Activated CD8-positive, alpha-beta memory T cell treated with anti-CD3 and anti-CD28 coated beads, Interleukin-2, amount 10 ng/mL, durations not matched to agents 7 days and 5 days (primary cell): ENCODE results near the gene HEY2. TPM values are rescaled to one million over a fixed set of nuclear protein-coding genes. Genes with fewer than 3 reads are reported as not detected.
"Not testable (repeated sequence)": the region's sequence is repeated elsewhere in the genome, so short reads cannot be mapped to it uniquely, and the experiment has no call there.

Experiments used
- ATAC-seq: fragments of 150-1000 bp; cut with Tn5 transposase; one replicate; pipeline ENCODE4 v1.10.0; 2021; ENCODE audit warnings: moderate library complexity
- CTCF ChIA-PET: fragments of 350-600 bp; sonication (Branson Sonifier 250); formaldehyde crosslinking; loops from one replicate; lab custom pipeline; 2021; ENCODE audit warnings: antibody characterized with exemption; lab: Charles Lee
- DNase-seq: peaks from one replicate; pipeline ENCODE4 v3.0.0-alpha.2; 2020
- H3K27ac Mint-ChIP-seq: one replicate; pipeline ENCODE4 v1.8.0; 2021; ENCODE audit warnings: mild to moderate bottlenecking, mixed read lengths
- H3K27me3 Mint-ChIP-seq: one replicate; pipeline ENCODE4 v1.8.0; 2021; ENCODE audit warnings: mixed read lengths
- H3K36me3 Mint-ChIP-seq: one replicate; pipeline ENCODE4 v1.8.0; 2021; ENCODE audit warnings: mild to moderate bottlenecking, mixed read lengths
- H3K4me1 Mint-ChIP-seq: one replicate; pipeline ENCODE4 v1.8.0; 2021; ENCODE audit warnings: mixed read lengths
- H3K4me3 Mint-ChIP-seq: one replicate; pipeline ENCODE4 v1.8.0; 2021; ENCODE audit warnings: mild to moderate bottlenecking, moderate library complexity, mixed read lengths
- H3K9me3 Mint-ChIP-seq: one replicate; pipeline ENCODE4 v1.8.0; 2022; ENCODE audit warnings: low read depth, mixed read lengths
- total RNA-seq, 2 experiments: library from RNA; stranded (reverse); gene quantifications; one replicate each; pipeline ENCODE4 v1.2.3, GENCODE V29; 2021

HEY2 gene
- total RNA-seq: not detected

DNA sequence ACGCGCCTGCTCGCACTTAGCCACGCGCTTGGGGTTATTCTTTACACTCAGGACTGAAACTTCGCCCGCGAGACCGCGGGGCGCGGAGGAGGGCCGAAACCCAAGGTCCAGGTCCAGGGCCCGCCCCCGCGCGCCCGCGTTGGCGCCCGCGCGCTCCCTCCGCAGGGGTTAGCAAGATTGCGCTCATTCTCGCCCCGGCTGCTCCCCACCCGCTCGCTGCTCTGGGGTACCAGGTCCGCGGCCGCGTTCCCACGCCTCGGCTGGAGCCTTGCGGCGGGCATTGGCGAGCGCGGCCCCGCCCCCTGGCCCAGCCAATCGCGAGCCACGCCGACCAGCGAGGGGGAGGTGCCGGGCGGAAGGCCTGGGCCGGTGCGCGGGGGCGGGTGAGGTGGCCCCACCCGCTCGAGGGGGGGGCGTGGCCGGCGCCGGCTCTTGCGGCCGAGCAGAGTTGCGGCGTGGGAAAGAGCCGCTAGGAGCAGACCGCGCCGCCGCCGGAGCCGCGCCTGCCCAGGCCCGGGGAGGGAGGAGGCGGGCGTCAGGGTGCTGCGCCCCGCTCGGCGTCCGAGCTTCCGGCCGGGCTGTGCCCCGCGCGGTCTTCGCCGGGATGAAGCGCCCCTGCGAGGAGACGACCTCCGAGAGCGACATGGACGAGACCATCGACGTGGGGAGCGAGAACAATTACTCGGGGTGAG is at the start of gene HEY2:
HEY2 (plus strand) TSS at position 460 of the 692 bp plus-strand sequence; CDS start at position 605, 145 bp downstream.
- peaks cover 40% of the 10 kb centered on the region for H3K4me1 Mint-ChIP-seq
- peak; percentile 88 for DNase-seq
- H3K27me3 Mint-ChIP-seq: peaks cover 83% of the 10 kb centered on the region
- no peaks in the 10 kb centered on the region for H3K9me3 Mint-ChIP-seq
- H3K27ac Mint-ChIP-seq: no peak within 1 kb of the TSS
- CTCF ChIA-PET: interaction anchor here (1.5 to 12.4 kb wide), 2 partner anchors 225 to 436 kb away, joined by 3 to 130 read pairs; no protein-coding TSS in a partner anchor
- peak within 1 kb of the TSS; percentile 78 for H3K4me3 Mint-ChIP-seq
- H3K36me3 Mint-ChIP-seq: peaks cover 4% of the 10 kb centered on the region
- peak; percentile 88 for ATAC-seq

DNA sequence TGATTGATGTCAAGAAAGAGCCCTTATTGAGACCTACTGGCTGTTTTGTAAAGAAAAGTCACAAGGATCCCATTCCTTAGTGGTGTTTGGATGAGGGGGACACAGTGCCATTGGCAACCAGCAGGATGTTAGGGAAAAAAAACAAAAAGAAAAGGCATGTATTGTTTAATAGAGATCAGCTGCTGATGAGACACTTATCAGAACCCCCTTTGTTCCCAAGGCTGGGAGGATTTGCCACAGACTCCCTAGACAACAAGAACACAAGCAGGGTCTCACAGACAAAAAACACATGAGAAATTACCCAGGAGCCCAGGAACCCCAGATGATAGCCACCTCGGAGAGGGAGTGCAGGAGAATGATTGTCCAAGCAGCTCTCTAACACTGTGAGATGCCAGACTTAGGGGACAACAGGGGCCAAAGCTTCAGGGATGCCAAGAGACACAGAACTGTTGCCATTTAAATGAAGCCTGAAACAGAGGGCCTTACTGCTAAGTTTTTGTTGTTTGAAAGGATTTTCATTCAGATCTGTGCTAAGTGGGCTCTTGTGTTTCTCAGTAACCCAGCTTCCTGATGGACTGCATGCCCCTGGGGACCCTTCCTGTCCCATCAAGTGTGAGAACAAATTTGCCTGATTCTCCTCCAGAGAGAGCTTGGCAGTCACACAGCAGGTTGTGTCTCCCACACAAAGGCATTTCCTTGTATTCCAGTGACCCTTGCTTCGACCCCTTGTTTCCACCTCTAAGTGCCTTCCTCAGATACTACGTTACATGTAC is 48.7 kb upstream of the HEY2 start:
- no peak for DNase-seq
- no peaks in the 10 kb centered on the region for H3K36me3 Mint-ChIP-seq
- no peaks in the 10 kb centered on the region for H3K9me3 Mint-ChIP-seq
- CTCF ChIA-PET: no interaction called here
- H3K27ac Mint-ChIP-seq: no peak overlapping the region
- ATAC-seq: no peak
- H3K4me3 Mint-ChIP-seq: no peak overlapping the region
- H3K4me1 Mint-ChIP-seq: no peaks in the 10 kb centered on the region
- peaks cover 20% of the 10 kb centered on the region for H3K27me3 Mint-ChIP-seq

DNA sequence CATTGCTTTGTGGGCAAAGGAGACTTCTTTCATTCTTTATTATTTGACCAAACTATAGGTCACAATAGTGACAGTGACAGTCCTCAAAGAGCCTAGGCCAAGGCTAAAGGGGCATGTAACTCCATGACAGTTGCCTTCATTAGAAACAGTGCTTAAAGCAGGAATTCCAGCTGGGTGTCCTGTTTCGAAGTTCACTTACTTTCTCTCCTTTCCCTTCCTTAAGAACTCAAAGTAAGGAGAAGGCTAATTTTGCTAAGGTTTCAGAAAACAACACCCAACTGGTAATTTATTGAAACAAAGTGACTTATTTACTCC is 48.1 kb upstream of the HEY2 start:
- no peak overlapping the region for H3K27ac Mint-ChIP-seq
- CTCF ChIA-PET: no interaction called here
- no peaks in the 10 kb centered on the region for H3K4me1 Mint-ChIP-seq
- DNase-seq: no peak
- no peak overlapping the region for H3K4me3 Mint-ChIP-seq
- H3K27me3 Mint-ChIP-seq: peaks cover 18% of the 10 kb centered on the region
- H3K9me3 Mint-ChIP-seq: no peaks in the 10 kb centered on the region
- ATAC-seq: no peak
- no peaks in the 10 kb centered on the region for H3K36me3 Mint-ChIP-seq

DNA sequence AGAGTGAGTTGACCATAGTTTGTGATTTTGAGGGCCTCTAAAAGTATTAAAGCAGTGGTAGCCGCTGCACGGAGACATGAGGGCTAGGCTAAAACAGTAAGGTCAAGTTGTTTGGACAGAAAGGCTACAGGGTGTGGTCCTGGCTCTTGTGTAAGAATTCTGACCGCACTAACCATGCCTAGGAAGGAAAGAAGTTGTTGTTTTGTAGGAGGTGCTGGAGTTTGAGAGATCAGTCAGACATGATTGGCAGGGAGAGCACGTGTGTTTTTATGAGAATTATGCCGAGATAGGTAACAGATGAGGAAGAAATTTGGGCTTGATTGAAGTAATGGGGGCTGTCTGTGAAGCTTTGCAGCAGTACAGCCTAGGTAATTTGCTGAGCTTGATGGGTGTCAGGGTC is 45.5 kb upstream of the HEY2 start:
- H3K27me3 Mint-ChIP-seq, H3K27ac Mint-ChIP-seq, H3K4me3 Mint-ChIP-seq, DNase-seq, H3K9me3 Mint-ChIP-seq, CTCF ChIA-PET, H3K36me3 Mint-ChIP-seq, ATAC-seq, H3K4me1 Mint-ChIP-seq: not testable (repeated sequence)

DNA sequence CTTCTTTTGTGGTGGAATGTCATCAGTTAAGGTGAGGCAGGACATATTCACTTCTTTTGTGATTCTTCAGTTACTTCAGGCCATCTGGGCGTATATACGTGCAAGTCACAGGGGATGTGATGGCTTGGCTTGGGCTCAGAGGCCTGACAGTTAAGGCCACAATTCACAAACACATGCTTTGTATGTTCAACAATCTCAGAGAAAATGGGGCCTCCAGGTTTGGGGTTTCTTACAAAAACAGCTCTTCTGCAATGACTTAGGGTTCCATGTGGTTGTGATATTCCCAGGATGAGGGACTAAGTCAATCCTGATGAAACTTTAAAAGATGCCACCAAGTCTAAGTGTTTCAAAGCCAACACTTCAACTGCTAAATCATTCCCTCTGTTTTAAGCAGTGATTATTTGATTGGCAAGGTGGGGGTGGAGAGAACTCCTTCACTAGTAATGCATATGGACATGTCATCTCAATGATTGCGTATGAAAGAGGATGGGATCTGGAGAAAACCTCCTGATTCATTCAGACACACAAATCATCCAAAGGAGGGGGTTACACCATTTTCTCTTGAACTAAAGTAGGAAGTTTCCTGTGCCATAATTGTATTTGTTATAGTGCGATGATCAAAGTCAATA is 41.7 kb upstream of the HEY2 start:
- Mint-ChIP-seq H3K9me3 (no peaks in the 10 kb centered on the region), H3K27ac (no peak overlapping the region), H3K36me3 (no peaks in the 10 kb centered on the region), H3K4me3 (no peak overlapping the region), H3K27me3 (peaks cover 3% of the 10 kb centered on the region), H3K4me1 (no peaks in the 10 kb centered on the region)
- CTCF ChIA-PET: no interaction called here
- ATAC-seq: no peak
- no peak for DNase-seq

DNA sequence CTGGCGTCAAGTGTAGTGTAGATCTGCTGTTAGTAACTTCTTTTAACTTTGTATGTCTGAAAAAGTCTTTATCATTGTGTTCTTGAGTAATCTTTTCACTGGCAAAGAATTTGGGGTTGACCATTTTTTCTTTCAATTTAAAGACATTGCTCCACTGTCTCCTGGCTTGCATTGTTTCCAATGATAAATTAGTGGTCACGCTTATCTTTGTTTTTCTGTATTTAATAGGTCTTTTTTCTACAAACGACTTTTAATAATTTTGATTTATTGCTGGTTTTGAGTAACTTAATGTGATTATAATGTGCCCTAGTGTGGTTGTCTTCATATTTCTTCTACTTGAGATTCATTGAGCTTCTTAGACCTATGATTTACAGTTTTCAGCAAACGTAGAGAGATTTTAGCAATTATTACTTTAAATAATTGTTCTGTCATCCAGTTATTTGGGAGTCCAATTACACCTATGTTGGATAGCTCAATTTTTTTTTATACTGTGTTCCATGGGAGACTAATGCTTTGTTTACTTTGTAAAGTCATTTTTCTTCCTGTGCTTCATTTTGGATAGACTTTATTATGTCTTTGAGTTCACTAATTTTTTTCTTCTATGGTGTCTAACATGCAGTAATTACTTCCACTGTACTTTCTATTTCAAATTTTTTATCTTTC is 38.3 kb upstream of the HEY2 start:
- CTCF ChIA-PET: no interaction called here
- Mint-ChIP-seq H3K36me3 (no peaks in the 10 kb centered on the region), H3K9me3 (no peaks in the 10 kb centered on the region), H3K27ac (no peak overlapping the region), H3K4me3 (no peak overlapping the region), H3K4me1 (peaks cover 14% of the 10 kb centered on the region), H3K27me3 (peaks cover 3% of the 10 kb centered on the region)
- DNase-seq (no peak), ATAC-seq (no peak)

DNA sequence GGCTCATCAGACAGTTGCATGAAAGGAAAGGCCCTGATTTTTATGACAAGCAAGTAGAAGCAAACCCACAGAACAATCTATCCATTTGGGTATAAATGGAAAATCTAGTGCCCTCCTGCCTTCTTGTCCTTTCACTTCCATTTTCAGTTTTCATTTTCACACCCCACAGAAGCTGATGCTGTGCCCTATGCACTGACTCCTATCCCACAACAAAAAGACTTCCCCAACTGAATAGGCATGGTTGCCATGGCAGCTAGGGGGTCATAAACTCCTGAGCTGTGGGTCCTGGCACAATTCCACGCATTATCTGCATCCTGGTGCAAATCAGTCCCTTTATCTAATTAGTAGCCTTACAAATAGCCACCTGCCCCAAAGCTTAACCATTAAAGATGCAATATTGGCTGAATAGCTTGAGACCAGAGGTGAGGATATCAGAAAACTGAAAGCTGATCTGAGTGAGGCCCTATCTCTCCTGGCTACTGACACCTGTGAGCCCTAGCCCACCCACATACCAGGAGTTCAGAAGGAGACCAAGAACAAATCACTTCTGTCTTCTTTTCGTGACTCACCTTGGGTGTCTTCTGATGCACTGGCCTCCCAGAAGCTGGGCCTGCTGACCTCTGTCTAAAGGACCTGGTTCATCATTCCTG is 34.9 kb upstream of the HEY2 start:
- ATAC-seq (peak; percentile 53), DNase-seq (no peak)
- Mint-ChIP-seq H3K27me3 (peaks cover 2% of the 10 kb centered on the region), H3K4me3 (no peak overlapping the region), H3K36me3 (no peaks in the 10 kb centered on the region), H3K4me1 (peaks cover 14% of the 10 kb centered on the region), H3K9me3 (no peaks in the 10 kb centered on the region), H3K27ac (no peak overlapping the region)
- CTCF ChIA-PET: no interaction called here

DNA sequence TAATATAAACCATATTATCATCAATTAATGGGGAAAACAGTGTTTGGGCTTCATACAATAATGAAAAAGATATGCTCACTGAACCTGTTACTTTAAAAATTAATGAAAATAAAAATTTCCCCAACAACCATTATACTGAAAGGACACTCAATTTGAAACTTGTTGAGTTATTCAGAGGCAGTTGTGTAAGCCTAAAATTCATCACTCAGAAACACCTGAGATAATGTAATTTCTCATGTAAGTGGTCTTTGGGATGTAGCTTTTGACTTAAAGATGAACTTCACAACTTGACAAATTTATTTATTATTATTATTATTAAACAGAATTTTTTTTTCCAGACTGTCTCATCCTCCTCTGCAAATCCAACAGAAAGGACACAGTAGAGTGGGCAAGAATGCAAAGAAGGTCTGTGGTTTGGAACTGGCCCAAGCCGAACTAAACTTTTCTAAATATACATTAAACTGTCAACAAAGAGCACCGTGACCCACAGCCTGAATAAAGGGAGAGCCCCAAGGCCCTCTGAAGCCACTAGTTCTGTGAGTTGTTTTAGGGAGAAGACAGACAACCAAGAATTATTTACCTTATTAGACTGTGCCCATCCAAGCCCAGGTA is 32.2 kb upstream of the HEY2 start:
- Mint-ChIP-seq H3K36me3 (no peaks in the 10 kb centered on the region), H3K9me3 (no peaks in the 10 kb centered on the region), H3K27ac (no peak overlapping the region), H3K27me3 (peaks cover 6% of the 10 kb centered on the region), H3K4me1 (peaks cover 14% of the 10 kb centered on the region), H3K4me3 (no peak overlapping the region)
- ATAC-seq: no peak
- DNase-seq: no peak
- CTCF ChIA-PET: no interaction called here

DNA sequence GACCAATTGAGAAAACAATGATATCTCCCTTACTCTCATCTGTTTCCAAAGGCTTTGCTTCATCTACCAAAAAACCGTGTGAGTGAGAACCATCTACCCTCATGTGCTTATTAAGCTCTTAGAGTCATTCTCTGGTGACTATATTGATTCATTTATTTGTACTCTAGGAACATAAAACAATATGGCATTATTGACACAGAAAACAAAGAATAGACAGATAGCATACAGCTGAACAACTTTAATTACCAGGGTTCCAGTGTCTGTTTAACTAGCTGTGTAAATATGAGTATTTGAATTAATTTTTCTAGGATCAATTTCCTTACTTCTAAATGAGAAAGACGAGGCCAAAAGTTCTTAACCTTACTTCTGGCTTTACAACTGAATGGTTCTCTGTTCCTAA is 31.3 kb upstream of the HEY2 start:
- DNase-seq (no peak), ATAC-seq (no peak)
- Mint-ChIP-seq H3K9me3 (no peaks in the 10 kb centered on the region), H3K27ac (no peak overlapping the region), H3K4me3 (no peak overlapping the region), H3K36me3 (no peaks in the 10 kb centered on the region), H3K4me1 (peaks cover 14% of the 10 kb centered on the region), H3K27me3 (peaks cover 11% of the 10 kb centered on the region)
- CTCF ChIA-PET: no interaction called here

DNA sequence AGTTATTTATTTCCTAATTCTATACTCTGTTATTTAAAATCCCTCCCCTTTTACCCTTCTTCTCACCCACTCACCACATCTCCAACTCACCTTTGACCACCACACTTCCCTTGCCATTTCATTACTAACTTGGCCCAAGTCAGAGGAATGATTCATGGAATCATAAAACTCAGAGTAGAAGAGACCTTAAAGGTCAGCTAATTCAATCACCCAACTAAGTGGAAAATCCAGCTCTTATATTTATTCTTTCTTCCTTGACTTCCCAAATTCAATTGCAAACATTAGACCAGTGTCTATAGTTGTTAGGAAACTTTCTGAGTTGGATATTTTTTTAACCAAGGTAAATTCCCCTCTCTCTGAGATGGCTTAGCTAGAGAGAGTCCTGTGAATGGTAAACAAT is 26.5 kb upstream of the HEY2 start:
- CTCF ChIA-PET: no interaction called here
- H3K4me1 Mint-ChIP-seq: no peaks in the 10 kb centered on the region
- DNase-seq: no peak
- no peaks in the 10 kb centered on the region for H3K9me3 Mint-ChIP-seq
- peaks cover 31% of the 10 kb centered on the region for H3K27me3 Mint-ChIP-seq
- H3K4me3 Mint-ChIP-seq: no peak overlapping the region
- H3K36me3 Mint-ChIP-seq: no peaks in the 10 kb centered on the region
- no peak overlapping the region for H3K27ac Mint-ChIP-seq
- no peak for ATAC-seq

DNA sequence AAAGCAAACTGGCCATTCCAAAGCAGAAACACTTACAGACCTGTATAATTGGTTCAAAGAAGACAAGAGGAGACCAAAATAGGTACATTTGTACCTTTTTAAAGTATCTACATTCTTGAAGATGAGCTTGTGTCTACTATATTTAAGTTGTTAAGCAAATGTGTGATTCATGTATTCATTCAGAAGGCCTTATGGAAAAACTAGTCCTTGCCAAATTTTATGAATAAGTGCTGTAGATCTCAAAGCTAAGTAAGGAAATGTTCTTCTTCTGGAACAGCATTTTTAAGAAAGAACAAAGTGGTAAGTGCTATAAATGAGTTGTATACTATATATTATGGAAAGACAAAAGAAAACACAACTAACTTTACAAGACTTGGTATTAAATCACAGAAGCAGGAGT is 22.2 kb upstream of the HEY2 start:
- Mint-ChIP-seq H3K27ac (no peak overlapping the region), H3K27me3 (peaks cover 37% of the 10 kb centered on the region), H3K36me3 (no peaks in the 10 kb centered on the region), H3K9me3 (no peaks in the 10 kb centered on the region), H3K4me3 (no peak overlapping the region), H3K4me1 (no peaks in the 10 kb centered on the region)
- DNase-seq (no peak), ATAC-seq (no peak)
- CTCF ChIA-PET: interaction anchor here (0.6 kb wide), 1 partner anchor 17 kb away, joined by 3 read pairs; no protein-coding TSS in a partner anchor

DNA sequence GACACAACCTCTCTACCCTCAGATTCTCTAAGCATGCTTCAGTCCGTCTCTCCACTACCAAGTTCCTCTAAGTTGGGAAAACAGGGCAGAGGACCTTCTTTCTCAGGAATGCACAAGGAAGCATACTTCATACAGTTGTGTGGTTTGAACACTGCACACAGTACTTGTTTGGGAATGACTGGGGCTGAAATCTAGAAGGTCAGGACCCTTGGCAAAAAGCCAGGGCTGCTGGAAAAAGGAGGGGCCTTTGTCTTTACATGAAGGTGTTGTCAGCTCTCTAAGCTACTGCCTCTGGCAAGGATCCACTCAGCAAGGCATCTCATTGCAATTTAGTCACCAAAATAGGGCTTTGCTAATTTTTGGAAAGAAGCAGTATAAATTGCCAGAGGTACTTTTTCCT is 20.7 kb upstream of the HEY2 start:
- H3K27me3 Mint-ChIP-seq: peaks cover 41% of the 10 kb centered on the region
- CTCF ChIA-PET: no interaction called here
- no peak overlapping the region for H3K27ac Mint-ChIP-seq
- no peak overlapping the region for H3K4me3 Mint-ChIP-seq
- no peaks in the 10 kb centered on the region for H3K9me3 Mint-ChIP-seq
- no peak for DNase-seq
- H3K4me1 Mint-ChIP-seq: no peaks in the 10 kb centered on the region
- ATAC-seq: no peak
- H3K36me3 Mint-ChIP-seq: no peaks in the 10 kb centered on the region

DNA sequence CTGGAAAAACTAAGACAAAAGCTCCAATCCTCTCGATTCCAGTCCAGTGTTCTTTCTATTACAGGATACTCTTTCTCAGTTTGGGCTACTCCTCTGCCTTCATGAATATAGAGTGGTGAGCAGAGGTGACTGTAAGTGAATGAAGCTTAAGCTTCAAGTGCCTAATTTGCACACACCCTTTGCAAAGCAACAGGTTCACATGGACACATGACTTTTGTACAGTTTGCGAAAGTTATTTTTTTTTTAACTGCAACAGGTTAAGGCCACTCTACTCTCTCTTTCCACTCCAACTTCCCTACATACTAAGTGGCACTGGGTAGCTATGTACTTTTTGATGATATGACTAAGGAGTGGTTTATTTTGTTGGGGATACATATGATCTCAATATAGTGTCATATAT is 19.4 kb upstream of the HEY2 start:
- Mint-ChIP-seq H3K36me3 (no peaks in the 10 kb centered on the region), H3K9me3 (no peaks in the 10 kb centered on the region), H3K4me3 (no peak overlapping the region), H3K27ac (no peak overlapping the region), H3K27me3 (peaks cover 49% of the 10 kb centered on the region), H3K4me1 (no peaks in the 10 kb centered on the region)
- ATAC-seq (no peak), DNase-seq (no peak)
- CTCF ChIA-PET: no interaction called here
